ENCODE data around the gene ZNF512. TPM values are rescaled to one million over a fixed set of nuclear protein-coding genes. Genes with fewer than 3 reads are reported as not detected.
"Not testable (repeated sequence)": the region's sequence is repeated elsewhere in the genome, so short reads cannot be mapped to it uniquely, and the experiment has no call there.

The ZNF512 gene
- total RNA-seq, 1 donor from 2014 or later: 7.4 TPM

GRCh38 chr2:27587025-27587424 lies 4.2 kb downstream of the ZNF512 start:
- no peak for DNase-seq (ENCODE audit: low read depth)
- Histone ChIP-seq H3K36me3 (ENCODE audit: control insufficient read depth, insufficient read depth, low read length) (no peaks in the 10 kb centered on the region), H3K27me3 (ENCODE audit: control insufficient read depth, insufficient read depth, low read length) (no peaks in the 10 kb centered on the region), H3K4me3 (ENCODE audit: low read depth, low read length) (no peak overlapping the region)
- no peak for TF ChIP-seq CTCF (IDR thresholded peaks at IDR 0.05; ENCODE audit: insufficient read depth, low read length, severe bottlenecking)
- FAIRE-seq: no peak

DNA sequence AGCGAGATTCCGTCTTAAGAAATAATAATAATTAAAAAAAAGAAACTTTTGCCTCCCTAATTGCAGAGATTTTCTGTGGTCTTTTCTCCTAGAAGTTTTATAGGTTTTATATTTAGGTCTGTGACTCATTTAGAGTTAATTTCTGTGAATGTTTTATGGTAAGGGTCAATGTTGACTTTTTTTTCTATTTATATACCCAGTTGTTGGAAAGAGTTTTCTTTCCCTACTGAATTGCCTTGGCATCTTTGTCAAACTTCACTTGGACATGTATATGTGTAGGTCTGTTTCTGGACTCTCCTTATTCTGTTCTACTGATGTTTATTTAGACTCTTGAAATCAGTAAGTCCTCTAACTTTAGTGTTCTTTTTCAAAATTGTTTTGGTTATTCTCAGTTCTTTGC lies 5.5 kb downstream of the ZNF512 start:
- Histone ChIP-seq H3K27me3 (ENCODE audit: control insufficient read depth, insufficient read depth, low read length) (no peaks in the 10 kb centered on the region), H3K4me3 (ENCODE audit: low read depth, low read length) (no peak overlapping the region), H3K36me3 (ENCODE audit: control insufficient read depth, insufficient read depth, low read length) (no peaks in the 10 kb centered on the region)
- TF ChIP-seq CTCF (IDR thresholded peaks at IDR 0.05; ENCODE audit: insufficient read depth, low read length, severe bottlenecking): no peak
- DNase-seq (ENCODE audit: low read depth) (no peak), FAIRE-seq (no peak)

- FAIRE-seq (no peak), DNase-seq (ENCODE audit: low read depth) (no peak)
- Histone ChIP-seq H3K27me3 (ENCODE audit: control insufficient read depth, insufficient read depth, low read length) (no peaks in the 10 kb centered on the region), H3K4me3 (ENCODE audit: low read depth, low read length) (no peak overlapping the region), H3K36me3 (ENCODE audit: control insufficient read depth, insufficient read depth, low read length) (no peaks in the 10 kb centered on the region)
- TF ChIP-seq CTCF (IDR thresholded peaks at IDR 0.05; ENCODE audit: insufficient read depth, low read length, severe bottlenecking): no peak
Measured at GRCh38 chr2:27591745-27592144, 8.9 kb downstream of the ZNF512 start.

DNA sequence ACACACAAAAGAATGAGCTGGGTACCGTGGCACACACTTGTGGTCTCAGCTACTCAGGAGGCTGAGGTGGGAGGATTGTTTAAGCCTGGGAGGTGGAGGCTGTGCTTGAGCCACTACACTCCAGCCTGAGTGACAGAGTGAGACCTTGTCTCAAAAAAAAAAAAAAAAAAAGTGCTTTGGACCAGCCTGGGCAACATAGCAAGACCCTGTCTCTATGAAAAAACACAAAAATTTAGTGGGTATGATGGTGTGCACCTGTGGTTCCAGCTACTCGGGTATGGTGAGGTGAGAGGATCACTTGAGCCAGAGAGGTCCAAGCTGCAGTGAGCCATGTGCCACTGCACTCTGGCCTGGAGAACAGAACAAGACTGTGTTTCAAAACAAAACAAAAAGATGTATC lies 10.4 kb downstream of the ZNF512 start:
- FAIRE-seq: no peak
- Histone ChIP-seq H3K4me3 (ENCODE audit: low read depth, low read length) (no peak overlapping the region), H3K27me3 (ENCODE audit: control insufficient read depth, insufficient read depth, low read length) (no peaks in the 10 kb centered on the region), H3K36me3 (ENCODE audit: control insufficient read depth, insufficient read depth, low read length) (no peaks in the 10 kb centered on the region)
- no peak for DNase-seq (ENCODE audit: low read depth)
- no peak for TF ChIP-seq CTCF (IDR thresholded peaks at IDR 0.05; ENCODE audit: insufficient read depth, low read length, severe bottlenecking)

- not testable (repeated sequence) for H3K36me3 ChIP-seq (ENCODE audit: control insufficient read depth, insufficient read depth, low read length); H3K27me3 ChIP-seq (ENCODE audit: control insufficient read depth, insufficient read depth, low read length); FAIRE-seq; DNase-seq (ENCODE audit: low read depth); H3K4me3 ChIP-seq (ENCODE audit: low read depth, low read length)
Measured at GRCh38 chr2:27594020-27594703, 11.3 kb downstream of the ZNF512 start.

- not testable (repeated sequence) for H3K27me3 ChIP-seq (ENCODE audit: control insufficient read depth, insufficient read depth, low read length); H3K36me3 ChIP-seq (ENCODE audit: control insufficient read depth, insufficient read depth, low read length); FAIRE-seq; H3K4me3 ChIP-seq (ENCODE audit: low read depth, low read length); DNase-seq (ENCODE audit: low read depth)
Measured at GRCh38 chr2:27595412-27595811, 12.6 kb downstream of the ZNF512 start.

GRCh38 chr2:27596627-27597026 lies 13.8 kb downstream of the ZNF512 start:
- TF ChIP-seq CTCF (IDR thresholded peaks at IDR 0.05; ENCODE audit: insufficient read depth, low read length, severe bottlenecking): no peak
- H3K4me3 ChIP-seq (ENCODE audit: low read depth, low read length): no peak overlapping the region
- DNase-seq (ENCODE audit: low read depth) (peak; percentile 61), FAIRE-seq (no peak)
- H3K36me3 ChIP-seq (ENCODE audit: control insufficient read depth, insufficient read depth, low read length): peaks cover 2% of the 10 kb centered on the region
- no peaks in the 10 kb centered on the region for H3K27me3 ChIP-seq (ENCODE audit: control insufficient read depth, insufficient read depth, low read length)

Data from bronchial epithelial cell (primary cell).